HG03432 (cell line): ENCODE measurements around the gene ZBTB16.

Experiments
- ATAC-seq: cut with Tn5 transposase; IDR thresholded peaks from one replicate; pipeline ENCODE4 v1.9.1; 2021; ENCODE audit warnings: mild to moderate bottlenecking, moderate library complexity; ENCODE audit not compliant: unreplicated experiment

ZBTB16 gene

GRCh38 chr11:114293201-114293711, 233.7 kb downstream of the ZBTB16 start:
- no peak for ATAC-seq

- ATAC-seq = no peak
These were observed 236.4 kb downstream of the ZBTB16 start, which contains the start of gene NNMT for GRCh38 chr11:114295676-114296604. NNMT (plus strand) TSS chr11:114296399; CDS start chr11:114296557, 158 bp downstream.

GRCh38 chr11:114296605-114297372, 237.3 kb downstream of the ZBTB16 start:
- no peak for ATAC-seq

GRCh38 chr11:114297806-114298709, 238.5 kb downstream of the ZBTB16 start:
- ATAC-seq = no peak

GRCh38 chr11:114298710-114299109, 239.2 kb downstream of the ZBTB16 start:
- no peak for ATAC-seq
